NT2/D1 (cell line): ENCODE results near the gene KIAA1191.

ENCODE experiments used
- YY1 ChIP-seq: IDR thresholded peaks from 2 replicates; pipeline ENCODE4 v1.6.1; 2011; ENCODE audit not compliant: insufficient read length, insufficient read depth
- ZNF274 ChIP-seq: IDR thresholded peaks from 2 replicates; pipeline ENCODE4 v1.6.1; 2011; ENCODE audit warnings: mild to moderate bottlenecking, low read depth, low read length

GRCh38 chr5:176405656-176406435, 44.3 kb upstream of the KIAA1191 start:
- TF ChIP-seq YY1 (no peak), ZNF274 (no peak)
